Fibroblast of mammary gland (primary cell): ENCODE results near the gene NCBP3.
A peak's percentile ranks its signal among the peaks of the same experiment; 100 is the strongest.

Experiments used
- DNase-seq: peaks from one replicate; pipeline ENCODE4 v3.0.0-alpha.2; 2010; ENCODE audit warnings: low read depth
- H3K4me3 ChIP-seq: 2 replicates; pipeline ENCODE4 v1.5.1; 2011; ENCODE audit warnings: low read depth, mild to moderate bottlenecking, low read length, moderate library complexity; ENCODE audit not compliant: control insufficient read depth
- TF ChIP-seq, protein P1 (sequence below): conservative IDR thresholded peaks from 2 replicates; pipeline ENCODE4 v1.5.1; 2011; ENCODE audit warnings: low read depth, low read length, inconsistent platforms; ENCODE audit not compliant: control insufficient read depth, insufficient read depth

Gene NCBP3

DNA sequence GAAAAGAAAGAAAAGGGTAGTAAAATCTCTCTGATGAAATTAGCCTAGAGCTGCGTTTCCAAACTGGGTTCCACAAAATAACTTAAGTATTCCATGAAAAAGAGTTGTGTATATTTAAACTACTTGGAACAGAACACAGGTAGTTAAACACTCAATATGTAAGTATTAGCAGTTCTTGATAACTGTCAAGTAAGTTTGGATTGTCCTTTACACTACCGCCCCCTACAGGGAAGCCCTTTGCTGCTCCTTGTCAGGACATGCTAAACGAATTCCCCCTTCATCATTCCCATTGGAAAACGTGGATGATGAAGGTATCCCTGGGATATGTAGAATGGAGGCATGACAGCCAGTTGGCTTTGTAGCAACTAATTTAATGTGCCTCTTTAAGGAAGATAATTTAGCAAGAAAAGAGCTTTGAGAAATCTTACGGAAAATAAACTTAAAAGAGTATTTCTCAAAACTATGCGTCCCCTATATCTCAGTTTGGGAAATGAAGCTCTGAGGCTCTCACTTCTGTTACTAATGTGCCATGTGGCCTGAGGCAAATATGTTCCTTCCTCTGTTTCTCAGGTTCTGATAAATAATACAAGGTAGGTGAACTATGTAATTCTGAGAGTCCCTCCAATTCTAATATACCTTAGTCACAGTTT is 18.8 kb downstream of the NCBP3 start:
- H3K4me3 ChIP-seq: no peak overlapping the region
- peak; percentile 83 for DNase-seq
- TF ChIP-seq, protein P1, sequence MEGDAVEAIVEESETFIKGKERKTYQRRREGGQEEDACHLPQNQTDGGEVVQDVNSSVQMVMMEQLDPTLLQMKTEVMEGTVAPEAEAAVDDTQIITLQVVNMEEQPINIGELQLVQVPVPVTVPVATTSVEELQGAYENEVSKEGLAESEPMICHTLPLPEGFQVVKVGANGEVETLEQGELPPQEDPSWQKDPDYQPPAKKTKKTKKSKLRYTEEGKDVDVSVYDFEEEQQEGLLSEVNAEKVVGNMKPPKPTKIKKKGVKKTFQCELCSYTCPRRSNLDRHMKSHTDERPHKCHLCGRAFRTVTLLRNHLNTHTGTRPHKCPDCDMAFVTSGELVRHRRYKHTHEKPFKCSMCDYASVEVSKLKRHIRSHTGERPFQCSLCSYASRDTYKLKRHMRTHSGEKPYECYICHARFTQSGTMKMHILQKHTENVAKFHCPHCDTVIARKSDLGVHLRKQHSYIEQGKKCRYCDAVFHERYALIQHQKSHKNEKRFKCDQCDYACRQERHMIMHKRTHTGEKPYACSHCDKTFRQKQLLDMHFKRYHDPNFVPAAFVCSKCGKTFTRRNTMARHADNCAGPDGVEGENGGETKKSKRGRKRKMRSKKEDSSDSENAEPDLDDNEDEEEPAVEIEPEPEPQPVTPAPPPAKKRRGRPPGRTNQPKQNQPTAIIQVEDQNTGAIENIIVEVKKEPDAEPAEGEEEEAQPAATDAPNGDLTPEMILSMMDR: peak; percentile 92

DNA sequence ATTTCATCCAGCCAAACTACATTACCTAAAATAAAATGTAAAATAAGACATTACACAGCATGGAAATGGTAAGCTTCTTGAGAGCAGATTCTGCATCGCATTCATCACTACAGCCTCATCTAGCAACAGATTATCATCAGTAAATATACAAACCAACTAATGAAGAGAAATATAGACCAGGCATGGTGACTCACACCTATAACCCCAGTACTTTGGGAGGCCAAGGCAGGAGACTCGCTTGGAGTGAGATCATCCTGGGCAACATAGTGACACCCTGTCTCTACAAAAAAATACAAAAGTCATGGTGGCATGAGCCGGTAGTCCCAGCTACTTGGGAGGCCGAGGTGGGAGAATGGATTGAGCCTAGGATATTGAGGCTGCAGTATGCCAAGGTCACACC is 19.9 kb downstream of the NCBP3 start:
- TF ChIP-seq, protein P1: no peak
- no peak overlapping the region for H3K4me3 ChIP-seq
- peak; percentile 21 for DNase-seq

DNA sequence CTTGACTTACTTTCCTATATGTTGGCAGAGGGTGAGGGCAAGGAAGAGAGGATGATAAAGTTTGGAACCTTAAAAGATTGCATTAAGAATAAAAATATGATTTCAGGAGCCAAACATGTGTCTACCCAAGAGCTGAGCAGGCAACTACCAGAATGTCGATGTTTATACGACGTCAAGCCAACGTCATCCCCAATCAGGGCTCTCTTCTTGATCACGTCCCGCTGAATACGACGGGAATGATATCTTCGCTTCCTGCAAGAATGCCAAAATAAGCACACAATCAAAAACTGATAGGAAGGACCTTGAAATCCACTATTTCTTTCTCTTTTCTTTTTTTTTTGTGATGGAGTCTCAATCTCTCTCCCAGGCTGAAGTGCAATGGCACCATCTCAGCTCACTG is 24.9 kb downstream of the NCBP3 start:
- no peak for DNase-seq
- no peak overlapping the region for H3K4me3 ChIP-seq
- TF ChIP-seq, protein P1: no peak

GRCh38 chr17:3818786-3819185 is 27.3 kb downstream of the NCBP3 start:
- DNase-seq: no peak
- no peak overlapping the region for H3K4me3 ChIP-seq
- TF ChIP-seq, protein P1: no peak

GRCh38 chr17:3817851-3818605 is 28.0 kb downstream of the NCBP3 start:
- no peak overlapping the region for H3K4me3 ChIP-seq
- TF ChIP-seq, protein P1: no peak
- DNase-seq: no peak

DNA sequence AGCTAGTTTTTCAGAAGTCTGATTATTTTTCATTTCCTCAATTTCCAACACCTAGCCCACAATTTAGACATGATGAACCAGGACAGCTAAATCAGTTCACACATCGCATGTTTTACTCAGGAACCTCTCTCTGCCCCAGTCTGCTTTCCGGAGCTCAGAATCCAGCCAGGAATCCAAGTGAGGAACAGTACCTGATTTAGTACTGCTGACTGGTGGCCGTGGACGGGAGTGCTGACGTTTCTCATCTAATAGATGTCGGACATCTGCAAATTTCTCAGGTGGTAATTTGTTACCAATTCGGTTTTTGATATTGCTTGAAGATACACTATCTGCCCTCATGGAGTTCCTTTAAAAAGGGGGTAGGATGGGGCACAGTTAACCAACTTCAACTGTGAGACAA is 30.1 kb downstream of the NCBP3 start:
- TF ChIP-seq, protein P1: no peak
- DNase-seq: no peak
- no peak overlapping the region for H3K4me3 ChIP-seq

- H3K4me3 ChIP-seq: no peak overlapping the region
- DNase-seq: no peak
- TF ChIP-seq, protein P1: no peak
Measured at GRCh38 chr17:3815122-3815521, 30.9 kb downstream of the NCBP3 start.
